ENCODE measurements around the gene NUP42. TPM values are rescaled to one million over a fixed set of nuclear protein-coding genes. Genes with fewer than 3 reads are reported as not detected.
A peak's percentile ranks its signal among the peaks of the same experiment; 100 is the strongest.

The NUP42 gene
- total and polyA plus RNA-seq, 9 of the 15 experiments (the other 6 are each of a cell fraction or from before 2014, with no cell fraction given): 41.8 to 86.4 (median 71.2) TPM

- TF ChIP-seq, protein P1, sequence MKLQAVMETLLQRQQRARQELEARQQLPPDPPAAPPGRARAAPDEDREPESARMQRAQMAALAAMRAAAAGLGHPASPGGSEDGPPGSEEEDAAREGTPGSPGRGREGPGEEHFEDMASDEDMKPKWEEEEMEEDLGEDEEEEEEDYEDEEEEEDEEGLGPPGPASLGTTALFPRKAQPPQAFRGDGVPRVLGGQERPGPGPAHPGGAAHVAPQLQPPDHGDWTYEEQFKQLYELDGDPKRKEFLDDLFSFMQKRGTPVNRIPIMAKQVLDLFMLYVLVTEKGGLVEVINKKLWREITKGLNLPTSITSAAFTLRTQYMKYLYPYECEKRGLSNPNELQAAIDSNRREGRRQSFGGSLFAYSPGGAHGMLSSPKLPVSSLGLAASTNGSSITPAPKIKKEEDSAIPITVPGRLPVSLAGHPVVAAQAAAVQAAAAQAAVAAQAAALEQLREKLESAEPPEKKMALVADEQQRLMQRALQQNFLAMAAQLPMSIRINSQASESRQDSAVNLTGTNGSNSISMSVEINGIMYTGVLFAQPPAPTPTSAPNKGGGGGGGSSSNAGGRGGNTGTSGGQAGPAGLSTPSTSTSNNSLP (IDR thresholded peaks at IDR 0.05; ENCODE audit: borderline replicate concordance, low read depth, low read length): peak; percentile 77; the same call in 1 of the 2 replicates
- TF ChIP-seq ZNF24 (IDR thresholded peaks at IDR 0.05) (no peak), HDAC1 (IDR thresholded peaks at IDR 0.05) (peak in 1 of 2 experiments; percentile 90; a peak in 2 of 4 replicates), FOXM1 (IDR thresholded peaks at IDR 0.05; ENCODE audit: low read depth) (peak; percentile 63), FOXM1 (CRISPR knock-in tag; IDR thresholded peaks at IDR 0.05; ENCODE audit: low read depth) (no peak), SIN3A (IDR thresholded peaks at IDR 0.05; ENCODE audit: borderline replicate concordance in 2 of 2, control insufficient read depth in 1 of 2, low read depth in 2 of 2, low read length in 2 of 2) (no peak), NRF1 (conservative IDR thresholded peaks at IDR 0.05 in 1 of 2, IDR thresholded peaks at IDR 0.05 in 1 of 2) (peak in 1 of 2 experiments; percentile 7; a peak in 1 of 4 replicates), ZNF3 (CRISPR knock-in tag; IDR thresholded peaks at IDR 0.05) (no peak), LEF1 (IDR thresholded peaks at IDR 0.05) (peak; percentile 61), PPARD (CRISPR knock-in tag; IDR thresholded peaks at IDR 0.05) (no peak), RBM39 (optimal IDR thresholded peaks at IDR 0.05; ENCODE audit: low read depth, low read length) (no peak), ZNF384 (IDR thresholded peaks at IDR 0.05; ENCODE audit: low read depth, low read length) (no peak), MTA3 (IDR thresholded peaks at IDR 0.05; ENCODE audit: borderline replicate concordance) (peak; percentile 75), FUS (optimal IDR thresholded peaks at IDR 0.05; ENCODE audit: low read depth, low read length) (no peak), EP300 (IDR thresholded peaks at IDR 0.05; ENCODE audit: low read length) (peak; percentile 65; the same call in 1 of the 2 replicates), SNRNP70 (optimal IDR thresholded peaks at IDR 0.05; ENCODE audit: low read depth, low read length) (no peak), ATF7 (IDR thresholded peaks at IDR 0.05) (peak; percentile 60), KDM4B (IDR thresholded peaks at IDR 0.05; ENCODE audit: borderline replicate concordance in 2 of 2, low read depth in 1 of 2) (no peak), ZBED1 (IDR thresholded peaks at IDR 0.05) (no peak), FOXA1 (IDR thresholded peaks at IDR 0.05; ENCODE audit: borderline replicate concordance) (peak; percentile 77)
- TF ChIP-seq, protein P2, sequence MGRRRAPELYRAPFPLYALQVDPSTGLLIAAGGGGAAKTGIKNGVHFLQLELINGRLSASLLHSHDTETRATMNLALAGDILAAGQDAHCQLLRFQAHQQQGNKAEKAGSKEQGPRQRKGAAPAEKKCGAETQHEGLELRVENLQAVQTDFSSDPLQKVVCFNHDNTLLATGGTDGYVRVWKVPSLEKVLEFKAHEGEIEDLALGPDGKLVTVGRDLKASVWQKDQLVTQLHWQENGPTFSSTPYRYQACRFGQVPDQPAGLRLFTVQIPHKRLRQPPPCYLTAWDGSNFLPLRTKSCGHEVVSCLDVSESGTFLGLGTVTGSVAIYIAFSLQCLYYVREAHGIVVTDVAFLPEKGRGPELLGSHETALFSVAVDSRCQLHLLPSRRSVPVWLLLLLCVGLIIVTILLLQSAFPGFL (CRISPR knock-in tag; IDR thresholded peaks at IDR 0.05): no peak
- TF ChIP-seq, protein P3, sequence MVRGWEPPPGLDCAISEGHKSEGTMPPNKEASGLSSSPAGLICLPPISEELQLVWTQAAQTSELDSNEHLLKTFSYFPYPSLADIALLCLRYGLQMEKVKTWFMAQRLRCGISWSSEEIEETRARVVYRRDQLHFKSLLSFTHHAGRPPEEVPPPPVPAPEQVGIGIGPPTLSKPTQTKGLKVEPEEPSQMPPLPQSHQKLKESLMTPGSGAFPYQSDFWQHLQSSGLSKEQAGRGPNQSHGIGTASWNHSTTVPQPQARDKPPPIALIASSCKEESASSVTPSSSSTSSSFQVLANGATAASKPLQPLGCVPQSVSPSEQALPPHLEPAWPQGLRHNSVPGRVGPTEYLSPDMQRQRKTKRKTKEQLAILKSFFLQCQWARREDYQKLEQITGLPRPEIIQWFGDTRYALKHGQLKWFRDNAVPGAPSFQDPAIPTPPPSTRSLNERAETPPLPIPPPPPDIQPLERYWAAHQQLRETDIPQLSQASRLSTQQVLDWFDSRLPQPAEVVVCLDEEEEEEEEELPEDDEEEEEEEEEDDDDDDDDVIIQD (CRISPR knock-in tag; IDR thresholded peaks at IDR 0.05): no peak
These were observed 9.2 kb downstream of the NUP42 start (continued) for GRCh38 chr7:23191022-23191421.
